GM03348 (cell line): ENCODE data around the gene RNF14.
"Not testable (repeated sequence)": the region's sequence is repeated elsewhere in the genome, so short reads cannot be mapped to it uniquely, and the experiment has no call there.

Experiments used
- DNase-seq: peaks from one replicate; pipeline ENCODE4 v3.0.0; 2012; ENCODE audit warnings: low spot score

Gene RNF14

DNA sequence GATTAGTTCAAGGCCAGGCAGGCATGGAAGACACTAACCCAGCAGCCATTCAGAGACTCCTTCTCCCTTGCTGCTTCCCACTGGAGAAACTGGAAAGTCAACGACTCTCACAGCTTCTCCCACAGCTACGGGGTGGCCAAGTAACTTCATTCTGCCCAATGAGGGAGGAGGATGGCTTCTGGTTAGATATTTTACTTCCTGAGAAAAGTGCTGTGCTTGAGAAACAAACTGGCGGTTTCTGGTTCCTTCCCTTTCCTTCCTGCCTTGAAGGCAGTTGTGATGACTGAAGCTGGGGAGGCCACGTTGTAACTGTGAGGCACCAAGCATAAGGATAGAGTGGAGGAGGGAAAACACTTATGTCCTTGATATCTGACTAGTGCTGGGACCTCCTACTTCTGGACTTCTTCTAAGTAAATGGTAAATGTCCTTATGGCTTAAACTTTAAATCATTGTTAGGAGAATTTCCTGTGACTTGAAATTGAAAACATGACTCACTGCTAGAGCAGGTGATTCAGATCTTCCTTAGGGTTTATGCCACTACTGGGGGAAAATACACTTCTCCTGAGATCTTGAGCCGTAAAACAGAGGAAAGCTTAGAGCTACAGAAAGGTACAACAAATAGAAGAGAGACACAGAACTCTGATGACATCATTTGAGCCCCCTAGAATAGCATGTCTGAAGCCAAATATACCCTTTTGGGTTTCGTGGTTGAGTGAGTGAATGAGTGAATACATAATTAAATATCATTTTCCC, 47.1 kb downstream of the RNF14 start:
- DNase-seq = no peak

- no peak for DNase-seq
Measured at GRCh38 chr5:142016556-142016955, 47.7 kb downstream of the RNF14 start.

- no peak for DNase-seq
Measured at GRCh38 chr5:142017832-142018427, 49.0 kb downstream of the RNF14 start.

GRCh38 chr5:142020122-142020659, 51.3 kb downstream of the RNF14 start:
- DNase-seq = no peak

- DNase-seq = no peak
Measured at GRCh38 chr5:142023836-142024235, 54.9 kb downstream of the RNF14 start.

DNA sequence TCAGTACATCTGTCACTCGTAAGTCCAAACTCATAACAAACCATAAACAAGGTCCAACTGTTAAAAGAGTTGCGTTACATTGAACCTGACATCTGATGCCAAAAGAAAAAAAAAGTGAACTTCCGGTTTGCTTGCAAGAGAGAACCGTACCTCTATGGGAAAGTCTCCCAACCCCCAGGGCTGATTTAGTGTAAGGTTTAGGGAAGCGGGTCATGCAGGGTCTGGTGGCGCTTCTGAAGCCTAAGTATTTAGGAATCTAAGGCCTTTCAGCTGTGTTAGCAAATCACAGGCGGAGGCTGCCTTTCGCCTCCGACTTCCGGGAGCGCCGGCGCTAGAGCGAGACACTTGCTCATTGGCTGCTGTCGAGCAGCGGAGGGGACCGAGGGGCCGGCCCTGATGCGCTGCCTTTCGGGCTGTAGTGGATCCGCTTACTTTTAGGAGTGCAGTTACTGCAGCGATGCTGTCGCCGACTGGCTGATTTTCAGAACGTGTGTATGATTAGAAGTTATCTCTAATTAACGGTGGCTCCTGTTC, 55.9 kb downstream of the RNF14 start:
- peak; percentile 95 for DNase-seq

DNA sequence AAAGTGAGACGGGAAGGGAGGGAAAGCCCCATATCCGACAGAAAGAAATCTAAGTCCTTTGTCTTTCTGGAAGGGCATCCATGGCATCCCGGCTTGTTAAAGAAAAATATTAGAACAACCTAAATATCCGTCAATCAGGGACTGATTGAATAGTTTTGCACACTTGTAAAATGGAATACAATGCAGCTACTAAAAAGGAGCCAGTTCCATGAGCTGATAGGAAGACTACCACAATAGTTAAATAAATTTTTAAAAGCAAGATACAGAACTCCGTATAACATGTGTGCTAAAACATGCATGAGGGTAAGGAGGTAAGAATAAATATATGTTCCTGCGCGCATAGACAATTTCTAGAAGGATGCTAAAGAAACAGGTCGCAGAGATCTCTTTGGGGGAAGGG, 56.7 kb downstream of the RNF14 start:
- DNase-seq = no peak

GRCh38 chr5:142032150-142032549, 63.2 kb downstream of the RNF14 start:
- no peak for DNase-seq

DNA sequence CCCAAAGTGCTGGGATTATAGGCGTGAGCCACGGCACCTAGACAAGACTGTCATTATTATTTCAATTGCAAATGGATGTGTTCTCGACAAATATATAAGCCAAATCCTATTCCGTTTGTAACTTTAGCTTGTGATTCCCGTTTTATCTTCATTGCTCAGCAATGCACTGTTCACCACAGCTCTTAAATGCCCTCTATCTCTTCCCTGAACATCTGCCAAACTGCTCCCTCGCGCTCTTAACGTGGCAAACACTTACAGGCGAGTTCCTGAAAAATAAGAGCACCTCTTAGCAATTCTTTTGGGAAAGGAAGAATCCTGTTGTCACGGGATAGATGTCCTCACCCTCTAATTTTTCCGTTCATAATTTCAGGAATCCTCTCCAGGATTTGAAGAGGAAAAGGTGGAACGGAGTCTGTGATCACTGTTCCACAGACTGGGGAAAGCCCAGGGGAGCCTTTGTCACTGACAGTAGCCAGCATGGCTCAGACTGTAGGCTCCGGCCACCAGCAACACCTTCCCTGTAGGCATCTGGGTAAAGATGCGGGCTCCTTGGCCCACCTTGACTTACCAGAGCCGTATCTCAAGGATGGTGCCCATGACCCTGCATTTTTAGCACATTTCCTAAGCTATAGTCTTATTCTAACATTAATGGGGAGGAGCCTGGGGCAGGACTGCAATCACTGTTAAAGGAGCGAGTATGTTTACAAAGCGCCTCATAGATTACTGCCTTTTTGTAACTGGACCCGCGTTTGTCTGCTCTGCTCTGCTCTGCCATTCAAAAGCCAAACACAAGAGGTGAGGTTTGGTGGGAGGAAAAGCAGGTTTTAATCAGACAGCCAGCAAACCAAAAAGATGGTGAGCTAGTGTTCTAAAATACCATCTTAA, 64.1 kb downstream of the RNF14 start:
- DNase-seq = no peak

DNA sequence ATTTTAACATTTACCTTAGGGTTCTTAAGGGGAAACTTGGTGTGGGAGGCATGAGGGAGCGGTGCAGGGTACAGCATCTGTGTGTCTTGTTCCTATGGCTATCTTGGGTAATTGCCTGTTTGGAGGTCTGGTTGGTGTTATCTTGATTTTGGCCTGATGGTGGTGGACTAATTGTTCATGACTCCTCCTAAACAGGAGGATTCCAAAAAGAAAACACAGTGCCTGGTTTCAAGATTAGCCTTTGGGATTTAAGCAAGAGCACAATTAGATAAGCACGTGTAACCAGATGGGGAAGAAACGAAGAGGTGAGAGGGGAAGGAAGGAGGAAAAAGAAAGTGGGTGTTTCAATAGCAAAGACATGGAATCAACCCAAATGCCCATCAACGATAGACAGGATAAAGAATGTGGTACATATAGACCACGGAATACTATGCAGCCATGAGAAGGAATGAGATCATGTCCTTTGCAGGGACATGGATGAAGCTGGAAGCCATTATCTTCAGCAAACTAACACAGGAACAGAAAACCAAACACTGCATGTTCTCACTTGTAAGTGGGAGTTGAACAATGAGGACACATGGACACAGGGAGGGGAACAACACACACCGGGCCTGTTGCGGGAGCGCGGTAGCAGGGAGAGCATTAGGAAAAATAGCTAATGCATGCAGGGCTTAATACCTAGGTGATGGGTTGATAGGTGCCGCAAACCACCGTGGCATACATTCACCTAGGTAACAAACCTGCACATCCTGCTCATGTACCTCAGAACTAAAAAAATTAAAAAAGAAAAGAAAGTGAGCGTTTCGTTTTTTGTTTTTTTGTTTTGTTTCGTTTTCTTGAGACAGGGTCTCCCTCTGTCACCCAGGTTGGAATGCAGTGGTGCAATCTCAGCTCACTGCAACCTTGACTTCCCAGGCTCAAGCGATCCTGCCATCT, 65.0 kb downstream of the RNF14 start:
- DNase-seq = not testable (repeated sequence)

GRCh38 chr5:142034994-142035393, 66.1 kb downstream of the RNF14 start:
- DNase-seq = no peak

GRCh38 chr5:142036918-142037317, 68.0 kb downstream of the RNF14 start:
- no peak for DNase-seq

DNA sequence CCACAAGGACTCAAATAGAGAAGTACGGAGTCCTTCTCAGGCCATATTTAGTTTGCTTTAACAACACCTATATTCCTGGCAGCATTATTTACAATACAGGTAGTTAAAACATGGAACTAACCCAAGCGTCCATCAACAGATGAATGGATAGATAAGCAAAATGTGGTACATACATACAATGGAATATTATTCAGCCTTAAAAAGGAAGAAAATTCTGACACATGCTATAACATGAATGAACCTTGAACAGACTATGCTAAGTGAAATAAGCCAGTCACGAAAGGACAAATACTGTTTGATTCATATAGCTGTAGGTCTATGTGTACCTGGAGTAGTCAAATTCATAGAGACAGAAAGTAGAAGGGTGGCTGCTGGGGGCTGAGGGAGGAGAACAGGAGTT, 68.7 kb downstream of the RNF14 start:
- DNase-seq = not testable (repeated sequence)

DNA sequence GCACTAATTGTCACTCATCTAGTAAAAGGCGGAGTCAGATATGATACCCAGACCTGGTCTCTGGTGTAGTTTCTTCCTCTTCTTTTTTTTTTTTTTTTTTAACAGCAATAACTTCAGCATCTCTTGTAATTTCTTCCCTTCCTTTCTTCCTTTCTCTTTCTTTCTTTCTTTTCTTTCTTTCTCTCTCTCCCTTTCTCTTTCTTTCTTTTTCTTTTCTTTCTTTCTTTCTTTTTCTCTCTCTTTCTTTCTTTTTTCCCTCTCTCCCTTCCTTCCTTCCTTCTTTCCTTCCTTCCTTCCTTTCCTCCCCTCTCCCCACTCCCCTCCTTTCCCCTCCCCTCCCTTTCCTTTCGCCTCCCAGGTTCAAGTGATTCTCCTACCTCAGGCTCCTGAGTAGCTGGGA, 69.8 kb downstream of the RNF14 start:
- DNase-seq = no peak
